HG02840 (cell line): ENCODE results near the gene HAUS8.
"Not testable (repeated sequence)": the region's sequence is repeated elsewhere in the genome, so short reads cannot be mapped to it uniquely, and the experiment has no call there.

Experiments used
- ATAC-seq: cut with Tn5 transposase; IDR thresholded peaks from one replicate; pipeline ENCODE4 v1.9.1; 2021; ENCODE audit warnings: mild to moderate bottlenecking, moderate library complexity, moderate number of reproducible peaks; ENCODE audit not compliant: unreplicated experiment, low FRiP score

Gene HAUS8, protein sequence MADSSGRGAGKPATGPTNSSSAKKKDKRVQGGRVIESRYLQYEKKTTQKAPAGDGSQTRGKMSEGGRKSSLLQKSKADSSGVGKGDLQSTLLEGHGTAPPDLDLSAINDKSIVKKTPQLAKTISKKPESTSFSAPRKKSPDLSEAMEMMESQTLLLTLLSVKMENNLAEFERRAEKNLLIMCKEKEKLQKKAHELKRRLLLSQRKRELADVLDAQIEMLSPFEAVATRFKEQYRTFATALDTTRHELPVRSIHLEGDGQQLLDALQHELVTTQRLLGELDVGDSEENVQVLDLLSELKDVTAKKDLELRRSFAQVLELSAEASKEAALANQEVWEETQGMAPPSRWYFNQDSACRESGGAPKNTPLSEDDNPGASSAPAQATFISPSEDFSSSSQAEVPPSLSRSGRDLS

DNA sequence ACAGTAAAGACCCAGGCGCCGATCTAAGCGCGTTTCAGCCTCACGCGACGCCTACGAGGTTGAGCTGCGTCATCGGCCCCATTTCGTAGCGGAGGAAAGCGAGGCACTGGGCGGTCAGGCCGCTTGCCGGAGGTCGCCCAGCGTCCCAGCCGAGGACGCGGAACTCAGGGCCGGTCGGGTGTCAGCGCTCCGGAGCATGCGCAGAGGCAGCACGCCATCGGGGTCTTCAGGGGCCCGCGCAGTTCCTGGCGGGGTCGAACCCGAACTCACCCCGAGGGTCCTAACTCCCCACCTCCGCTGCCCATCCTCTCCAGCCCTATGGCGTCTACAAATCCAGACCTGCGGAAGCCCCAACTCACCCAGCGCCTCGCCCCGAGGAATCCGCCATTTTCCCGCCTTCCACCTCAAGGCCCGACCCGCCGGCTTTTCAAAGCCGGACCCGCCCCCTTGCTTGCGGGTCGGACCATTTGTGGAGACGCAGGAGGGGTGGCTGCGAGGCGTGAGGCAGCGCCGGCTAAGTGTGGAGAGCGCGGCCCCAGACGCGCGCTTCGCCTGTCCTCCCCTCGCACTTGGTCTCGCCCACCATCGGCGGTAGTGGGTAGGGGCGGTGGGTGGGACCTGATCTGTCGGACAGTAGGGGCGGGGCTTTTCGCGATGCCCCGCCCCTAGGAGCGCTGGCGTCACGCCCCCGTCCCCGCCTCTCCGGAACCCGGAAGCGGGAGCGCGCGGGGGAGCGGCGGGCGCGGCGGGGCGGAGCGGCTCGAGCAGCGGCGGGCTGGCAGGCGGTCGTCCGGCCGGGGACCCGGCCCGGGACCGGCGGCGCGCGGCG, at the start of gene HAUS8, which contains the start of gene MYO9B:
Gene HAUS8, minus strand, starts transcription at position 418 of the 829 bp plus-strand sequence. Its CDS starts 30 bp downstream, at position 388.
Gene MYO9B, plus strand, starts transcription at position 743 of the 829 bp plus-strand sequence. CDS start 25,941 bp downstream, outside the sequence.
- ATAC-seq, result peak; percentile 73

DNA sequence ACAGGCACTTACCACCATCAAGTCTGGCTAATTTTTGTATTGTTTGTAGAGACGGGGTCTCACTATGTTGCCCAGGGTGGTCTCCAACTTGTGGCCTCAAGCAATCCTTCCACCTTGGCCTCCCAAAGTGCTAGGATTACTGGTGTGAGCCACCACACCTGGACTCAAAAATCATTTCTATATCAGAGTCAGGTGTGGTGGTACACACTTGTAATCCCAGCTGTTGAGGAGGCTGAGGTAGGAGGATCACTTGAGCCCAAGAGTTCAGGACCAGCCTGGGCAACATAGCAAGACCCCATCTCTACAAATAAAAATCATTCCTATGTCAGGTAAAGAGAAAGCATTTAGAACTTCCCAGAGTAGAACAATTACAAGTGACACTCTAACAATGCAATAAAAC, 48.8 kb upstream of the HAUS8 start:
- no peak for ATAC-seq

DNA sequence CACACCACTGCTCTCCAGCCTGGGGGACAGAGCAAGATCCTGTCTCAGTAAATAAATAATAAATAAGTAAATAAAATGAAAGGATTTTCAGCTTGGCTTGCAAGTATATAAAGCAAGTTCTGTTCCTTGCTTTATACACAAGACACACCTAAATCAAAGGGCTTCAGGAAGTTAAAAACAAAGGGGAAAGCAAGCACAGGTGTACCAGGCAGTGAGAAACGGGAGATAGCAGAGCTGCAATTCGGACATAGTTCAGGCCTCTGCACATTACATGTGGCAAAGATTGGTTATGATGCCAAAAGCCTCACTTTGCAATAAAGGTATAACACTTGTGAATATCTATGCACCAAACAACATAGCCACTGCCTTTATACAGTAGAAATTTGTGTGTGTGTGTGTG, 47.8 kb upstream of the HAUS8 start:
- ATAC-seq, result no peak

DNA sequence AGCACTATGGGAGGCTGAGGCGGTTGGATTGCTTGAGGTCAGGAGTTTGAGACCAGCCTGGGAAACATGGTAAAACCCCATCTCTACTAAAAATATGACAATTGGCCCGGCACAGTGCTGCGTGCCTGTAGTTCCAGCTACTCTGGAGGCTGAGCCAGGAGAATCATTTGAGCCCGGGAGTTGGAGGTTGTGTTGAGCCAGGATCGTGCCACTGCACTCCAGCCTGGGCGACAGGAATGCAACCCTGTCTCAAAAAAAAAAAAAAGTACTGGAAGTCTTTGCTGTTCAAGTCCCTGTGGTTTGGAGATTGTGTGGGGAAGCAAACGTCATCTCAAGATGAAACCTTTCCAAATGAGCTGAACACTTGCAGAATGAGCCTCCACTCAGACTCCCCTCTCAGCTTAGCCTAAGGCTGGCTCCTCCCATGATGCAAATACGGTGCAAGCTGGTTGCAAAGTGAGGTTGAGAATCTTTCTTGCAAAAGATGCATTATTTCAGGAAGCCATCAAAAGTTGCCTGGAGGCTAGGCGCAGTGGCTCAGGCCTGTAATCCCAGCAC, 46.6 kb upstream of the HAUS8 start:
- ATAC-seq, result no peak

DNA sequence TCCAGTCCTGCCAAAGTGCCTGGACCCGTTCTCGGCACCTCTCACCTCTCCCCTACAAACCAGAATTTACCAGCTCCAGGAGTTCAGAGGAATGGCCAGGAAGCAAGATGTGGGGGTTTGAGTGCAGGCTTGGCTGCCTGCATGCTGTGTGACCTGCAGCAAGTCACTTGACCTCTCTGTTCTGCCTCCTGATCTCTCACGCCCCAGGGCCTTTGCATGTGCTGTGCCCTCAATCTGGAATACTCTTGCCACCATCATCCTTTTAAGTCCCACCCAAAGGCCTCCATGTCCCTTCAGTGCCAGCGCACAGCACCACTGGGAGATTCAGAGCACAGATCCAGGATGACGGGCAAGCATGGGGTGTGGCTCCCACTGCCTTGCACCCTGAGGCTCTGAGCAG, 43.7 kb upstream of the HAUS8 start:
- no peak for ATAC-seq

DNA sequence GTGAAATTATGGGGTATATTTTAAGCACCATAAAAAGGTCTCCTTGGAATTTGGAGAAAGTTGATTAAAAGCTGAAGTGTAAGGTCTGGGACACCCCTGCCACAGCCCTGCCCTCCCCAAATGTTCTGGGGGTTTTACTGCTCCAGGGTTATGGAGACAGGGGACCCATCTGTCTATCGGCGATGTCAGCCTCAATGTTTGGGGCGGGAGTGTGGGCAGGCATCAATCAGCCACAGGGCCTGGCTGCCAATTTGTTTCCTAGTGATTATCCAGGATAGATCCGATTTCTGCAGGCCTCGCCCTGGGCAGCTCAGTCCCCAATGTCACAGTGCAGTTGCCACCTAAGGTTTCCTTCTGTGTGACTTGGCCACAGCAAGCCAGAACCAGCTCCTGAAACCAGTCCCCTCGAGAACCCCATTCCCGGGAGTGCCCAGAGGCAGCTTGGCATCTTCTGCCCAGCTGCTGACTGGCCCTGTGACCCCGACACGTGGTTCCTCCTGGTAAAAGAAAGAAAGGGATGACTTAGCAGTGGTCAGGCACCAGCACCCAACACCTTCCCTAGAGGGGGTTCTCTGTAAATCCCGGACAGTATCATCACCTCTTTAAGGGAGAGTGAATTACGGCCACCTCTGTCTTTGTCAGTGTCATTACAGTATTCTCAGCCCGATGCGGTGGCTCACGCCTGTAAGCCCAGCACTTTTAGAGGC, 41.9 kb upstream of the HAUS8 start:
- no peak for ATAC-seq

DNA sequence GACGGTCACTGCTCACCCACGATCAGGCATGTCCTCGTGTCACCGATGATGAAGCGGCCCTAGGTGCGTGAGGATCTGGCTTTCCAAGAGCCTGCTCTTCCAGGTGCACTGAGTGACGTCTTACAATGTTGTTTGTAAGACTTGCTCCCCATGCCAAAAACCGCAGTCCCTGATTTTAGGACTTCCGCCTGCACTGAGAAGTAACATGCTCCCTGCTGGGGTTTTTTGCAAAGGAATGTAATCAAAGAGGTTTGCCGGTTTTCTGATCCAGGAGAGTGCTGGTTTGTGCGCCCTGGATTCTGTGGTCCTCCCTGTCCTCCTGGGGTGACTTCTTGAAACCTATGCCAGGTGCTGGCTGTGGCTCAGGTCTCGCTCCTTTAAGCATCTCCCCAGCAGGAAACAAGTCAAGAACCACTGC, 39.2 kb upstream of the HAUS8 start:
- no peak for ATAC-seq

DNA sequence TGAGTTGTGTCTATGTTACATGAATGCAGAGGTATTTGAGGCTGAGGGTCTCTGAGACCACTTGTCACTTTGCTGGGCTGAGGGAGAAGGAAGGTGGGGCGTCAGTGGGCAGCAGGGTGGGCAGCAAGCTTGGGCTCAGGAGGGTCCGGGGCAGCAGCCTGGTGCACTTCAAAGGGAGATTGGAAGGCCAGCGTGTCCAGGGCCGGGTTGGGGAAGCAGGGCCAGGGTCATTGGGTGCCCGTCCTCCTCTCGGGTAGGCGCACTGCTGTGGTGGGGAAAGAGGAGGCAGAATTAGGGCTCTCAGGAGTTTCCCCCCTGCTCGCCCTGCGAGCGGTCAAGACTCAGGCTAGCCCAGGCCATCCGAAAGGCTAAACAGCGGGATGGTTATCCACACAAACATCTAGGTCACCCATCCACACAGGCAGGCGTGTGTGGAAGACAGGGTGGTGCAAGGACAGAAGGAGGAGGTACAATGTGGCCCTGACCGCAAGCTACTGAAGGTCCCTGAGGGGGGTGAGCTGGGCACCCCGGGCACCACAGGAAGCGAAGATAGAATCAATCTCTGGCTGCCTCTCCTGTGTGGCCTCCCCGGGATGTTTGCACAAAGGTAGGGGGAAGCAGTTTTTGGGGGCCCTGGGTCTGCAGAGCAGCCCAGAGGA, 38.0 kb upstream of the HAUS8 start:
- ATAC-seq, result no peak

DNA sequence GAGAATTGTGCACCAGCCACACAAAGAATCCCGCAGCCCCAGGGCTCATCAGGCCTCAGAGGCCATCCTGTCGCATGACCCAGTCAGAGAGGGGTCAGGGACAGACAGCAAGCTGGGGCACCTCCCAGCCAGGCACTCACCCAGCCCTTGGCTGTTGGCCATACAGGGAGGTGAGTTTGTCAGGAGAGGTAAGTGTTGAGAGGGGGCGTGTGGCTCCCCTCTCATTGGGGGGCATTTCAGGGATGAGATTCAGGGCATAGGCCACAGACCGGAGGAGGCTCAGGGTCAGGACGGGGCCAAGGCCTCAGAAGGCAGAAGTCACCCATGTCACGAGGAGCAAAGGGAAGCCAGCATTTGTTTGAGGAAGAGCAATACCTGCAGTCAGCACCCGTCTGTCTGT, 37.4 kb upstream of the HAUS8 start:
- ATAC-seq, result no peak

DNA sequence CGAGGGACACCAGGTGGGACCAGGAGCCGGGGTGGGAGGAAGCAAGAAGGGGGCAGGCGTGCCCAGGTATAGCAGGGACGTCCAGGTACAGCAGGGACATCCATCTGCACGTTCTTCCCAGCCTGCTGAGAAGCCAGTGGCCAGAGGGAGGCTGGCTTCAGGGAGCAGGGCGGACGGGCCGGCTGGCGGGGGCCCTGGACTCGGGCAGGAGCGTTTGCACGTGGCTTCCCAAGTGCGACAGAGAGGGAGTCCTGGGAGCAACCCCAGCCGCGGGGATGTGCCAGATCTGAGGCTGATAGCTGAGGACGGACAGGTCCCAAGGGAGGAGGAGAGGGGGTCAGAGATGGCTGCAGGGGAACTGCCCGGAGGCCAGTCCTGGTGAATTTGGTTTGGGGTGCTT, 37.0 kb upstream of the HAUS8 start:
- no peak for ATAC-seq

DNA sequence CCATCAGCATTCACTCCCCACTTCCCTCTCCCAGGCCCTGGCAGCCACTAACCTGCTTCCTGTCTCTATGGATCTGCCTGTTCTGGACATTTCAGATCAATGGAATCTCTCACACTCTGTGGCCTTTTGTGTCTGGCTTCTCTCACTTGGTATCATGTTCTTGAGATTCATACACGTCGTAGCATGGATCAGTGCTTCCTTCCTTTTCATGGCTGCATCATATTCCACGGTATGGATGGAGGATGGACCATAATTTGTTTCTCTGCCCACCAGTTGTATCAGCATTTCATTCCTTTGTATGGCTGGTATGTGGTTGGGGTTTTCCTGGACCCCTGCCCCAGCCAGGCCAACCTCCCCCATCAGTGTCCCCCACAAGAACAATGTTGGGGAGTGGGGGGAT, 36.5 kb upstream of the HAUS8 start:
- ATAC-seq, result no peak

DNA sequence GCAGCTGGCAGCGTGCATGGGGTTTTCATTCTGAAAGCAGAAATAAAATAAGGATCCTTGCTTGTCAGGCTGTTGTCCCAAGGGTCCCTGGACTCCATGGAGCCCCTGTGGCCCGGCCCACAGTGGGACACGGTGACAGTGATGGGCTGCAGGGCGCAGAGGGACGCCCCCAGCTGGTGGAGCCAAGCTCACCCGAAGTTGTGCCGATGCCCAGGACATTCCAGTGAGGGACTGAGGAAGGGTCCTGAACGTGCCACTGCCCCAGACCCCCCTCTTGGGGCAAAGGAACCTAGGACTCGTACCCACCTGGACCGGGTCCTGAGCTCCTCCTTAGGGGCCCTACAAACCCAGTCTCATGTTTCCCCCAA, 35.3 kb upstream of the HAUS8 start:
- no peak for ATAC-seq

DNA sequence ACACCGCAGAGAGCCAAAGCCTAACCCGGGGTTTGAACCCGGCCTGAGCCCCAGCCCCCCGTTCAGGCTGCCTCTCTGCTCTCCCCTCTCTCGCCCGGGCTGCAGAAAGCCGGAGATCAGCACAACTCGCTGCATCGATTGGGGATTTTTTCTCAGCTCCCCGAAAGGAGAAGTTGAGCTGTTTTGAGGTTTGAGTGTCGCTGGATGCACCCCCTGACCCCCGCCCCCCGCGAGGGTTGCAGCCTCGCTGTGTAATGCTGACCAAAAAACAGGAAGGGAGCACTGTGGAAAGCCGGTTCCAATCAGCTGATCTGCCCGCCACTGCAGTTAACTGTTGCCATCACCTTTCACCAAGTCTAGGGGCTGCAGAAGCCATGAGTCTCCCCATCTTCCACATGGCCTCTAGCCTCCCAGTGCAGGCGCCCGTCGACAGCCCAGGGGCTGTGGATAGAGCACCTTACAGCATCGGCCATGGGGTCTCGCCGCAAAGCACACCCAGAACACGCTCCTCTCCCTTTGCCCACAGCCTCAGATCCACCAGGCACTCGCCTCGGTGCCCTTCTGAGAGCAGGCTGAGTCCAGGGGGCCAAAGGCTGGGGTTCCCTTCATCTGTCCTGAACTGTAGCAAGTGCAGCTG, 34.8 kb upstream of the HAUS8 start:
- ATAC-seq, result no peak

DNA sequence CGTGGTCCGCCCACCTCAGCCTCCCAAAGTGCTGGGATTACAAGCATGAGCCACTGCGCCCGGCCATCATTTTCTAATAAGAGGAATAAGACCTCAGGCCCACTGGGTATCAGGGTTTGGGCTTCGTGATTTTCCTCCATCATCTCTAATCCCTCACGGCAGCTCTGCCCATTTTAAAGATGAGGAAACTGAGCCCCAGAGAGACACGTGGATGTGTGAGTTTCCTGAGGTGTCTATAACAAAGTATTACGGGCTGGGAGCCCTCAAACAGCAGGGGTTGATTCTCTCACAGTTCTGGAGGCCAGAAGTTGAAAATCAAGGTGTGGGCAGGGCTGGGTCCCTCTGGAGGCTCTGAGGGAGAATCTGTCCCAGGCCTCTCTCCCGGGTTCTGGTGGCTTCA, 34.0 kb upstream of the HAUS8 start:
- ATAC-seq, result no peak

DNA sequence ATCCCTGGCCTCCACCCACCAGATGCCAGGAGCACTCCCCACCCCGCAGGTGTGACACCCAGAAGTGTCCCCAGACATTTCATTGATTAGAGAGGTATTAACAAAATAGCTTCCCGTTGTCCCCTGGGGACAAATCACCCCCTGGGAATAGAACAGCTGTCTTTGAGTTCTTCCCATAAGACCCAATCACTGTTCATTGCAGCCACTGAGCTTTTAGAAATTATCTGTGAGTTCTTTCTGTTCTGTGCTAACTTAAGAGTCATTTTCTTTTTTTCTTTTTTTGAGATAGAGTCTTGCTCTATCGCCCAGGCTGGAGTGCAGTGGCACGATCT, 33.2 kb upstream of the HAUS8 start:
- ATAC-seq, result no peak

DNA sequence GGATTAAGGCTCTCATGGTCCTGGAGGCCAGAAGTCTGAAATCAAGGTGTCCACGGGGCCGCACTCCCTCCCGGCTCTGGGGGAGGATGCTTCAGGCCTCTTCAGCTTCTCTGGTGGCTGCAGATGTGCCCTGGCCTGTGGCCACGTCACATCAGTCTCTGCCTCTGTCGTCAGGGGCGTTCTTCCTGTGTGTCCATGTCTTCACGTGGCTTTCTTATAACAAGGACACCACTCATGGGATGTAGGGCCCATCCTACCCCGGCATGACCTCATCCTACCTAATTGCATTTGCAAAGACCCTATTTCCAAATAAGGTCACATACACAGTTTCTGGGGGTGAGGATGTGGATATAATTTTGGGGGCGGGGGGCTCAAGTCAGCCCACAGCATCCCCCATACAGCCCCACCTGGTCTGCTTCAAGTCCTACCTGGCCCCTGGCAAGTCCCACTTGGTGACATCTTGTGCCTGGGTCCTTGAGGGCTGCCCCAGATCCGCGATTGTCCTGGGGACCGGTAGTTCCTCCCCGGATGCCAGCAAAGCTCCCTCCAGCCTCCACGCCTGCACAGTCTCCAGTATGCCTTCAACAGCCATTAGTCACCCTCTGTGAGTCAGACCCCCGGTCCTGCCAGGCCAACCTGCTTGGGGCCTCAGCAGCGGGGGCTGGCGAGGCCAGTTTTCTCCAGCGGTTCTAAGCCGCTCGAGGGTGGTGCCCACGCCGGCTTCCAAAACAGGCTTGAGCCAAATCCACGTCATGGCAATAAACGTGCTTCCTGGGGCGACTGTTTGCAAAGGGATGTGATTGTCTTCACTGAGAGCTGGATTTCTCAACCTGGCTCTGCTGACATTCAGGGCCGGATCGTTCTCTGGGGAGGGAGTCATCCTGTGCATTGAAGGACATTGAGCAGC, 32.5 kb upstream of the HAUS8 start:
- no peak for ATAC-seq

DNA sequence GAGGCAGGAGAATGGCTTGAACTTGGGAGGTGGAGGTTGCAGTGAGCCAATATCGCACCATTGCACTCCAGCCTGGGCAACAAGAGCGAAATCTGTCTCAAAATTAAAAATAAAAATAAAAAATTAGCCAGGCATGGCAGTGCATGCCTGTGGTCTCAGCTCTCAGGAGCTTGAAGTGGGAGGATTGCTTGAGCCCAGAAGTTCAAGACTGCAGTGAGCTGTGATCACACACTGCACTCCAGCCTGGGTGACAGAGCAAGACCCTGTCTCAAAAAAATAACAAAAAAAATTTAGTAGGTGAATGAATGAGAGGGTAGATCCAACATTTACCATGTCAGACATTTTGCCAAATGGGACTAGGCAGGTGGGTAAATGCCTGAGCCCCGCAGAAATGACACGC, 31.7 kb upstream of the HAUS8 start:
- not testable (repeated sequence) for ATAC-seq

DNA sequence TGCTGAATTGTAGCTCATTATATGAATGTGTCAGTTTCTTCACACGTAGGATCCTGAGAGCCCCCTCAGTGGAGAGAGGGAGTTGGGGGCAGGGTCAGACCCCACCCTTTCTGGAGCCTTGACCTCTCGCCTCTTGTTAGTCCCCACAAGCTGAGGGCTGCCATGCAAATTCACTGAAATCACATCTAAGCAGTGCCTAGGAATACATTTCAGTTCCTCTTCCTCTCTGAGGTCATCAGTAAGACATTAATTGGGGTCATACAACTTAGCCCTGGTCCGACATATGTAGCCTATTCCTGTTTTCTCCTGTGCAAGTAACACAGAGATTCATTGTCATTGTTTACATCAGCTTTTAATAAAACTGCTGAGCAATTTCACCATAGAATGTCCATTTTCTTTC, 30.3 kb upstream of the HAUS8 start:
- no peak for ATAC-seq

DNA sequence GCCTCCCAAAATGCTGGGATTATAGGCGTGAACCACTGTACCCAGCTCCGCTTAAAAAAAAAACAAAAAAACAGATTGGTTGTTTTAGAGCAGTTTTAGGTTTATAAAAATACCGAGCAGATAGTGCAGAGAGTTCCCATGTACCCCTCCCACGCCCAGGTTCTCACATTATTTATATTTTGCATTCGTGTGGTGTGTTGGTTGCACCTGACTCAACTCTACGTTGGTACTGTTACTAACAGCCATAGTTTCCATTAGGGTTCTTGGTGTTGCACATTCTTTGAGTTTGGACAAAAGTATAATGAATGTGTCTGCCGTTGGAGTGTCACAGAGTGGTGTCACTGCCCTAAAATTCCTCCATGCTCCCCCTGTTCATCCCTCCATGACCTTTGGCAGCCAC, 29.4 kb upstream of the HAUS8 start:
- ATAC-seq, result no peak
